Heart left ventricle (tissue), 16 donors: ENCODE results near the gene LMBR1. TPM values are rescaled to one million over a fixed set of nuclear protein-coding genes. Genes with fewer than 3 reads are reported as not detected.
"Not testable (repeated sequence)": the region's sequence is repeated elsewhere in the genome, so short reads cannot be mapped to it uniquely, and the experiment has no call there.

Experiments used
- ATAC-seq, 4 donors: fragments of 200-7000 bp; cut with Tn5 transposase; one replicate each; pipeline ENCODE4 v1.9.1; 2020 to 2022; ENCODE audit warnings: moderate library complexity in 4 of 4, mild to moderate bottlenecking in 3 of 4, moderate number of reproducible peaks in 1 of 4
- DNase-seq, 5 donors: peaks; one replicate each; pipeline ENCODE4 v3.0.0-alpha.2; 2020
- H3K27ac ChIP-seq, 12 donors: fragments of 200-600 bp; sonication (generic) in 4 of 12; one replicate each; pipeline versions ENCODE4 v1.5.0 to v1.8.0; 2016 to 2022; ENCODE audit warnings: mild to moderate bottlenecking in 2 of 12
- H3K27me3 ChIP-seq, 9 donors: fragments of 200-600 bp; sonication (generic) in 2 of 9; one replicate each; pipeline versions ENCODE4 v1.5.1 to v1.8.0; 2016 to 2022; ENCODE audit warnings: mild to moderate bottlenecking in 3 of 9
- H3K36me3 ChIP-seq, 9 donors: fragments of 200-600 bp; sonication (generic) in 2 of 9; one replicate each; pipeline versions ENCODE4 v1.5.0 to v1.8.0; 2018 to 2022; ENCODE audit warnings: mild to moderate bottlenecking in 2 of 9
- H3K4me1 ChIP-seq, 12 donors: fragments of 200-600 bp; sonication (generic) in 4 of 12; one replicate each; pipeline versions ENCODE4 v1.5.0 to v1.8.0; 2016 to 2022; ENCODE audit warnings: mild to moderate bottlenecking in 3 of 12
- H3K4me3 ChIP-seq, 12 donors: fragments of 200-600 bp; sonication (generic) in 4 of 12; one replicate each; pipeline versions ENCODE4 v1.5.0 to v1.8.0; 2017 to 2022; ENCODE audit warnings: mild to moderate bottlenecking in 9 of 12, moderate library complexity in 4 of 12
- H3K9me3 ChIP-seq, 12 donors: fragments of 200-600 bp; sonication (generic) in 4 of 12; one replicate each; pipeline versions ENCODE4 v1.5.0 to v1.8.0; 2016 to 2022; ENCODE audit warnings: mild to moderate bottlenecking in 1 of 12
- CTCF ChIP-seq, 12 donors: fragments of 200-600 bp; sonication (generic) in 4 of 12; IDR thresholded peaks; one replicate each; pipeline versions ENCODE4 v1.5.0 to v1.8.0; 2018 to 2022; ENCODE audit warnings: antibody characterized with exemption in 12 of 12, mild to moderate bottlenecking in 5 of 12
- POLR2A ChIP-seq, 2 donors: fragments of 450-650 bp; IDR thresholded peaks; one replicate each; pipeline ENCODE4 v1.6.1; 2017; ENCODE audit warnings: antibody characterized with exemption in 2 of 2, mild to moderate bottlenecking in 2 of 2, moderate library complexity in 2 of 2
- WGBS, 4 donors: extraction: QIAGEN DNeasy Blood & Tissue Kit in 2 of 4; methylation state at CpG; one replicate each; pipeline versions ENCODE4 v1.1.5 to v1.1.7; 2013 to 2018; 5-methylcytosine and 5-hydroxymethylcytosine counted together
- intact Hi-C, 10 donors: fragments of 100-400 bp; cut with DNase I; formaldehyde crosslinking; loops; one replicate each; pipeline versions ENCODE4 v1.11.1 to v1.14.2; 2022
- polyA plus RNA-seq, 2 donors: library from polyadenylated mRNA; stranded (reverse); fragments of 200-250 nt; gene quantifications; one replicate each; pipeline ENCODE4 v1.2.3, GENCODE V29; 2013
- total RNA-seq, 9 donors: library from RNA; depleted of rRNA in 2 of 9; stranded (reverse); fragments of >200 nt in 2 of 9; fragmentation: NEBNext Ultra II Directional in 3 of 9; extraction: Animal tissue kit (Norgen Biotek cat#: 25700) in 3 of 9; gene quantifications; one replicate each; pipeline versions ENCODE4 v1.1.0 to v1.2.4, GENCODE V29; 2016 to 2023
- donor health status: ischemic (EF 13 %, LVEDD 7.1; RV severe dilation, severe dysfunction).
- donor health status: healthy with polysubstance abuse.
- donor health status: DM: no; HTN: yes; CAD: no.
- donor health status: DM: no; HTN: no; CAD: no.
- donor health status: ischemic (EF 25% LVEDD 6.9; RV normal size, moderate dysfunction).
- donor health status: ischemic (EF 25% LVEDD 5.7; RV mildly dilated, moderate dysfunction).
- donor health status: healthy.
- donor health status: DM: yes; HTN: yes; CAD: no.
- donor health status: ischemic (EF 35%, LVEDD 5.7; RV mildly dilated, moderate dysfunction).
- donor health status: nonischemic (EF 11% LVEDD 7.7; RV severe dilation, severe dysfunction).
- donor health status: DM: yes; HTN: yes; CAD: no.
- donor health status: PGD.
- donor health status: ischemic (EF 29% LVEDD 5.4; RV normal size, mild dysfunction).
- donor health status: nonischemic (EF 23%, LVEDD 6.1; RV moderate dilation, normal function).

The LMBR1 gene
- total and polyA plus RNA-seq, 11 donors, result 5.8 to 51.9 (median 37.1) TPM

GRCh38 chr7:156848979-156849378 is 44.0 kb downstream of the LMBR1 start:
- intact Hi-C loops, result no loop called here
- H3K4me1 ChIP-seq, result peaks cover 0 to 7% (median 0%) of the 10 kb centered on the region in 12 donors
- H3K4me3 ChIP-seq, result no peak overlapping the region
- 96 to 100% (median 99%) methylated on average over 3 of the region's 3 CpGs for WGBS, 4 donors
- no peak for ATAC-seq
- TF ChIP-seq CTCF (IDR thresholded peaks at IDR 0.05) (no peak), POLR2A (IDR thresholded peaks at IDR 0.05) (no peak)
- no peak overlapping the region for H3K27ac ChIP-seq
- no peaks in the 10 kb centered on the region for H3K36me3 ChIP-seq
- no peak for DNase-seq
- no peaks in the 10 kb centered on the region for H3K27me3 ChIP-seq
- peaks cover 0 to 16% (median 0%) of the 10 kb centered on the region in 12 donors for H3K9me3 ChIP-seq

GRCh38 chr7:156845379-156846101 is 47.4 kb downstream of the LMBR1 start:
- peaks cover 0 to 12% (median 0%) of the 10 kb centered on the region in 12 donors for H3K9me3 ChIP-seq
- no peaks in the 10 kb centered on the region for H3K27me3 ChIP-seq
- WGBS, 4 donors, result 74 to 83% (median 81%) methylated on average over 5 of the region's 5 CpGs
- H3K27ac ChIP-seq, result no peak overlapping the region
- intact Hi-C loops, result no loop called here
- no peak for DNase-seq
- H3K36me3 ChIP-seq, result no peaks in the 10 kb centered on the region
- no peak for ATAC-seq
- no peak for TF ChIP-seq POLR2A (IDR thresholded peaks at IDR 0.05)
- TF ChIP-seq CTCF (IDR thresholded peaks at IDR 0.05), result no peak
- no peak overlapping the region for H3K4me3 ChIP-seq
- H3K4me1 ChIP-seq, result peaks cover 0 to 28% (median 14%) of the 10 kb centered on the region in 12 donors

- H3K4me1 ChIP-seq, result peaks cover 0 to 28% (median 14%) of the 10 kb centered on the region in 12 donors
- not testable (repeated sequence) for H3K36me3 ChIP-seq, H3K27ac ChIP-seq, H3K4me3 ChIP-seq, DNase-seq, H3K9me3 ChIP-seq, ATAC-seq, H3K27me3 ChIP-seq
- intact Hi-C loops, result loop anchor here in 1 of 10 donors (5.0 kb wide), 1 partner anchor 49 kb away; the partner anchor contains the start of gene LMBR1
- 95 to 97% (median 96%) methylated on average over 5 to 6 of the region's 6 CpGs for WGBS, 4 donors
These were observed 49.4 kb downstream of the LMBR1 start for GRCh38 chr7:156843582-156843981.

GRCh38 chr7:156843157-156843556 is 49.8 kb downstream of the LMBR1 start:
- H3K4me1 ChIP-seq, result peaks cover 0 to 28% (median 14%) of the 10 kb centered on the region in 12 donors
- no peak overlapping the region for H3K4me3 ChIP-seq
- H3K36me3 ChIP-seq, result no peaks in the 10 kb centered on the region
- 58 to 78% (median 67%) methylated on average over 2 of the region's 2 CpGs for WGBS, 4 donors
- no peaks in the 10 kb centered on the region for H3K27me3 ChIP-seq
- no peak overlapping the region for H3K27ac ChIP-seq
- TF ChIP-seq CTCF (IDR thresholded peaks at IDR 0.05) (no peak), POLR2A (IDR thresholded peaks at IDR 0.05) (no peak)
- intact Hi-C loops, result loop anchor here in 1 of 10 donors (5.0 kb wide), 1 partner anchor 49 kb away; the partner anchor contains the start of gene LMBR1
- H3K9me3 ChIP-seq, result peaks cover 0 to 2% (median 0%) of the 10 kb centered on the region in 12 donors
- no peak for ATAC-seq
- DNase-seq, result no peak
